ENCODE measurements around the gene KCNMA1. TPM values are rescaled to one million over a fixed set of nuclear protein-coding genes. Genes with fewer than 3 reads are reported as not detected.

The KCNMA1 gene
- total and polyA plus RNA-seq, 9 of the 15 experiments (the other 6 are each of a cell fraction or from before 2014, with no cell fraction given): 0.01 to 0.95 (median 0.15) TPM; not detected in 4

- 9% methylated on average over 13 of the region's 13 CpGs for whole genome bisulfite sequencing (ENCODE audit: insufficient coverage, low coverage, missing lambda C conversion rate)
- peak; percentile 94 for FAIRE-seq
- TF ChIP-seq CTCF (IDR thresholded peaks at IDR 0.05 in 2 of 3, conservative IDR thresholded peaks at IDR 0.05 in 1 of 3; ENCODE audit: insufficient read depth in 2 of 3, low read depth in 1 of 3, low read length in 3 of 3) (peak; percentile 75 to 85 (median 80)), CREM (IDR thresholded peaks at IDR 0.05; ENCODE audit: low read depth) (peak; percentile 13; the same call in 1 of the 2 replicates), ILK (tag; IDR thresholded peaks at IDR 0.05; ENCODE audit: borderline replicate concordance, low read depth) (no peak), MYC (IDR thresholded peaks at IDR 0.05; ENCODE audit: low read depth, low read length) (no peak), MYC (CRISPR knock-in tag; IDR thresholded peaks at IDR 0.05; ENCODE audit: borderline replicate concordance, low read depth) (no peak), REST (IDR thresholded peaks at IDR 0.05; ENCODE audit: borderline replicate concordance) (peak; percentile 33; the same call in 1 of the 2 replicates), REST (CRISPR knock-in tag; IDR thresholded peaks at IDR 0.05; ENCODE audit: low read depth) (no peak), KAT8 (IDR thresholded peaks at IDR 0.05; ENCODE audit: low read depth) (no peak), NCOA1 (IDR thresholded peaks at IDR 0.05; ENCODE audit: low read depth) (no peak), KLF16 (IDR thresholded peaks at IDR 0.05) (0 out of 2 replicates have a peak, but pooled peaks have one; percentile 32), SRF (CRISPR knock-in tag; IDR thresholded peaks at IDR 0.05) (0 out of 4 replicates have a peak, but pooled peaks of 1 of the 2 experiments have one; percentile 23)
Measured at GRCh38 chr10:77165445-77166208, 472.0 kb downstream of the KCNMA1 start.

More at GRCh38 chr10:77165445-77166208, 472.0 kb downstream of the KCNMA1 start:
- Histone ChIP-seq H3K4me3 (no peak overlapping the region), H3K27me3 (ENCODE audit: control insufficient read depth in 2 of 2, insufficient read depth in 2 of 2, low read length in 2 of 2) (no peaks in the 10 kb centered on the region), H3K27ac (ENCODE audit: extremely low read depth, low read depth, low read length) (no peak overlapping the region), H3K36me3 (ENCODE audit: control insufficient read depth, insufficient read depth, low read length) (no peaks in the 10 kb centered on the region), H3K9me3 (replicated peaks; ENCODE audit: control insufficient read depth, insufficient read depth, low read depth, low read length) (no peaks in the 10 kb centered on the region), H3K9ac (ENCODE audit: insufficient read depth in 1 of 2, low read depth in 2 of 2, low read length in 2 of 2) (no peak overlapping the region), H3K79me2 (ENCODE audit: control insufficient read depth, insufficient read depth, low read length) (no peaks in the 10 kb centered on the region), H2AFZ (ENCODE audit: low read depth, low read length) (no peak overlapping the region), H3K4me2 (ENCODE audit: insufficient read depth, low read length) (no peak overlapping the region), H3K4me1 (replicated peaks in 1 of 2; ENCODE audit: control insufficient read depth in 2 of 2, insufficient read depth in 2 of 2, low read length in 2 of 2) (no peaks in the 10 kb centered on the region), H3K9me1 (ENCODE audit: control insufficient read depth, insufficient read depth, low read length) (no peaks in the 10 kb centered on the region), H4K20me1 (replicated peaks; ENCODE audit: control insufficient read depth, insufficient read depth, low read length) (no peaks in the 10 kb centered on the region)
- intact Hi-C loops (cut with micrococcal nuclease) (loop anchor here (2.0 to 10.0 kb wide), 4 partner anchors 219 to 591 kb away; no protein-coding TSS in a partner anchor), in situ Hi-C loops (cut with MboI) (loop anchor here (5.0 kb wide), 1 partner anchor 477 kb away; no protein-coding TSS in a partner anchor)
- no TSS peak for BruUV-seq (replicated peaks)
- ChIA-PET CTCF (ENCODE audit: low intra/inter-chr PET ratio) (interaction anchor here (0.7 to 2.0 kb wide), 5 partner anchors 9 to 478 kb away, joined by 3 to 12 read pairs (median 7); no protein-coding TSS in a partner anchor), POLR2A (no interaction called here)
- DNase-seq (ENCODE audit: extremely low read depth in 1 of 4, low spot score in 3 of 4) (peak; percentile 49 to 69 (median 56)), ATAC-seq (peak; percentile 94)
